Stimulated activated CD4-positive, alpha-beta T cell treated with anti-CD3 and anti-CD28 coated beads, Interleukin-4, amount 100 ng/mL, for 1 hour (primary cell): ENCODE results near the gene MKS1.

ENCODE experiments used
- DNase-seq: peaks from one replicate; pipeline ENCODE4 v3.0.0-alpha.2; 2020

The MKS1 gene

GRCh38 chr17:58195518-58196123, 23.4 kb downstream of the MKS1 start:
- no peak for DNase-seq

GRCh38 chr17:58193641-58194255, 25.3 kb downstream of the MKS1 start:
- DNase-seq = no peak

- no peak for DNase-seq
These were observed 26.4 kb downstream of the MKS1 start, which contains the start of gene EPX for GRCh38 chr17:58192612-58193011. TSS of gene EPX (plus strand) at chr17:58192726. CDS start at chr17:58192847, 121 bp downstream.

GRCh38 chr17:58191241-58191896, 27.7 kb downstream of the MKS1 start:
- DNase-seq = no peak

- DNase-seq = no peak
These were observed 29.5 kb downstream of the MKS1 start for GRCh38 chr17:58189436-58190146.

- DNase-seq = no peak
These were observed 31.4 kb downstream of the MKS1 start for GRCh38 chr17:58187675-58188074.

- no peak for DNase-seq
These were observed 32.0 kb downstream of the MKS1 start for GRCh38 chr17:58187063-58187462.

- DNase-seq = no peak
These were observed 32.5 kb downstream of the MKS1 start for GRCh38 chr17:58186591-58186990.

- DNase-seq = no peak
These were observed 33.9 kb downstream of the MKS1 start for GRCh38 chr17:58184986-58185761.

GRCh38 chr17:58184308-58184985, 34.6 kb downstream of the MKS1 start:
- no peak for DNase-seq

- DNase-seq = no peak
These were observed 35.5 kb downstream of the MKS1 start for GRCh38 chr17:58183514-58183913.

- DNase-seq = no peak
These were observed 37.3 kb downstream of the MKS1 start for GRCh38 chr17:58181796-58182195.

GRCh38 chr17:58176200-58176599, 42.9 kb downstream of the MKS1 start:
- DNase-seq = no peak

GRCh38 chr17:58174871-58175270, 44.2 kb downstream of the MKS1 start:
- DNase-seq = no peak

GRCh38 chr17:58172369-58173071, 46.5 kb downstream of the MKS1 start:
- no peak for DNase-seq

- DNase-seq = no peak
These were observed 48.4 kb downstream of the MKS1 start for GRCh38 chr17:58170622-58171021.

GRCh38 chr17:58166682-58167081, 52.4 kb downstream of the MKS1 start, which contains the start of gene OR4D2:
TSS of gene OR4D2 (plus strand) at chr17:58166982. CDS start at chr17:58169656, 2,674 bp downstream.
- DNase-seq = no peak

- DNase-seq = no peak
These were observed 53.1 kb downstream of the MKS1 start for GRCh38 chr17:58165981-58166380.

GRCh38 chr17:58161566-58161965, 57.5 kb downstream of the MKS1 start:
- no peak for DNase-seq

GRCh38 chr17:58158181-58158580, 60.9 kb downstream of the MKS1 start:
- DNase-seq = no peak
